COLO829 (cell line): ENCODE measurements around the gene FAM111A.
"Not testable (repeated sequence)": the region's sequence is repeated elsewhere in the genome, so short reads cannot be mapped to it uniquely, and the experiment has no call there.

Experiments
- DNase-seq: peaks from one replicate; pipeline ENCODE4 v3.0.0; 2012; ENCODE audit warnings: low spot score

Gene FAM111A, protein sequence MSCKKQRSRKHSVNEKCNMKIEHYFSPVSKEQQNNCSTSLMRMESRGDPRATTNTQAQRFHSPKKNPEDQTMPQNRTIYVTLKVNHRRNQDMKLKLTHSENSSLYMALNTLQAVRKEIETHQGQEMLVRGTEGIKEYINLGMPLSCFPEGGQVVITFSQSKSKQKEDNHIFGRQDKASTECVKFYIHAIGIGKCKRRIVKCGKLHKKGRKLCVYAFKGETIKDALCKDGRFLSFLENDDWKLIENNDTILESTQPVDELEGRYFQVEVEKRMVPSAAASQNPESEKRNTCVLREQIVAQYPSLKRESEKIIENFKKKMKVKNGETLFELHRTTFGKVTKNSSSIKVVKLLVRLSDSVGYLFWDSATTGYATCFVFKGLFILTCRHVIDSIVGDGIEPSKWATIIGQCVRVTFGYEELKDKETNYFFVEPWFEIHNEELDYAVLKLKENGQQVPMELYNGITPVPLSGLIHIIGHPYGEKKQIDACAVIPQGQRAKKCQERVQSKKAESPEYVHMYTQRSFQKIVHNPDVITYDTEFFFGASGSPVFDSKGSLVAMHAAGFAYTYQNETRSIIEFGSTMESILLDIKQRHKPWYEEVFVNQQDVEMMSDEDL

DNA sequence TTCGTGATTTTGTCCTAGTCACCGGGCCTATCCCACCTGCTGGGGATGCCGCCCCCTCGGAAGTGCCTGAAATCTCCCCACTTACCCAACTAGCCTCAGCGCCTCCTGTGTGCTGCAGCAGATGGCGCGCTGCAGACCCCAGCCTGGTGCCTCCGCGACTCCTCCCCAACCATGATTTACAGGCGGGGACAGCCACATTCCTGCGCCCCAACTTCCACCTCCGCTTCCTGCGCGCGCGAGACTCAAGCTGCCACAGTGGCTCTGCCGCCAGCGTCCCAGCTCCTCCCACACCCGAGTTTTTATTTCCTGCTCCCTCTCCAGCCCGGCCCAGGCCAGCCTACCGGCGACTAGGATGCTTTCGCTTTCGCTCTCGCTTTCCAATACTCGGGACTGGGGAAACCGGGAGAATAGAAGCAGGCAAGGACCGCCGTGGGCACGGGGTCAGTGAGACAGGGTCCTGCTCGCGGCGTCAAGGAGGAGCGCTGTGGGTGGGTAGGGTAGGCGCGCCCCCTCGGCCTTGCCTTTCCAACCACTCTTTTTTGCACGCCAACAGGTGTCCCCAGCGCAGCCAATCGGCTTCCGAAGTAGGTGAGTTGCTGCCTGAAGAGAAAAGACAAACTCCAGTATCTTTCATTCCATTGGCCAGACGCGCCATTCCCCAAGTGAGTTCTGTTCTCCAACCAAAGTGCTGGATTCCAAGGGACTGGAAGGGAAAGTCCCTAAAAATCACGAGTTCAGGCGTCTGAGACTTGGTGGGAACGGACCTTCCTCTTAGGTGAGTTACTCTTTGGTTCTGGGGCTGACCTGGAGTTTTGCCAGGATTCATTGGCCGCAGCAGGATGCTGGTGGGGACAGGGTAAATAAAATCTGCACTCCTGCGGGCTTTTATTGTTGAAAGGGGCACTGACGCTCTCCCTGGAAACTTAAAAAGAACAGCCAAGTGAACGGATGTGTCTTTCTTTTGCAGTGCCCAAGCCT lies at the start of gene FAM111A:
Gene FAM111A (plus strand): TSS at position 327 of the 978 bp plus-strand sequence. CDS start 6,017 bp downstream, outside the sequence.
- peak; percentile 82 for DNase-seq

DNA sequence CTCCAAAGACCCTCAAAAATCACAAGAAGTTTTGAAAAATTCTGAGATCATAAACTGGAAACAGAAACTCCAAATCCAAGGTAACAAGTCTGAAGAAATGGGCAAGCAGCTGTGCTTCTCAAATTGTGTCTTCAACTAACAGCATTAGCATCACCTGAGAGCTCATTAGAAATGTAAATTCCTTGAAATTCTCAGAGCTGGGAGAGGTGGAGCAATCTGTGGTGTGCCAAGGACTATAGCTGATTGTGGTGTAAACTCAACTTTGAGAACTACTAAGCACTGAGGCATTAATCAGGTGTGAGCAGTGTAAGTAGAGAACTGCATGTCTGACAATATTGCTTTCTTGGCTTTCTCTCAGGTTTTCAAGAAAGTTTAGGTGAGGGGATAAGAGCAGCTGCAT lies 49.1 kb upstream of the FAM111A start:
- not testable (repeated sequence) for DNase-seq

DNA sequence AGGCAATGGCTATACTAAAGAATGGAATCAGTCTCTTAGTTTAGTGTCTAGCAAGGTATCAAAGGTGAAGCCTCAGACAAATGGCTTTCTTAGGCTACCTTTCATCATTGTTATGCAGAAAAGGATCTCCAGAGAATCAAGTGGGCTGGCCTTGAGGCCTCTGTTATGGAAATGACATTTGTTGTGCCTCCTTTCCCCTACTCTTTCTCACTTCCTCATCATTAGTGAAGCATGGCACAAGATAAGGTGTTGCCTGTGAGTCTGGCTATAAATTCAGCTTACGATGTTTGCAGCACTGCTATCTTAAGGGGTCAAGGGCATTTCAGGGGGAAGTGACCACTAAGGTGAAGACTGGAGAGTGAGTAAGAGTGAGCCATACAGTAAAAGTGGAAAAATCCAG lies 47.4 kb upstream of the FAM111A start:
- DNase-seq = not testable (repeated sequence)

DNA sequence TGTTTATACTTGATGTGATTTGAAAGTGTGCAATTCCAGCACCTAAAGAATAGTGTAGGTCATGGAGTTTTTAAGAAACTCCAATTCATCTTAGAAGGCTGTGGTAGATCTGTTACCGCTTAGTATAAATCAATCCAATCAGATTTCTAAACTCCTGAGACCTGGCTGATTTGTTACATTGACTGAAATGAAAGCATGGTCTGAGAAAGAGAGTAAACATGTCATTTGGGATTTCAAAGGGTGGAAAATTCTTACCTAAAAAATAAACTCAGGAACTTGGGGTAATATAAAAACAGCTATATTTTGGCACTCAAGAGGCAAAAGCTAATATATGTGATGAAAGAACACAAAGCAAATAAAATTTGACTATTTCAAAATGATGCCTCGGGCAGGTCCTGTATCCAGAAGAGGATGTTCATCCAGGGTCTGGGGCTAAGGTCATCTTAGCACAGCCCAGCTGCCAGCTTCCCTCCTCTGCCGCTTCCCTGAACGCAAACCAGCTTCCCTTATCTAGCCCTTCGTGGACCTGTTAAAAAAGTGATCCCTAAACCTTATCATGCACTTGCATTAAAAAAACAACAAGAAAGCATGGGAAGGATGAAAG lies 46.6 kb upstream of the FAM111A start:
- DNase-seq = not testable (repeated sequence)

DNA sequence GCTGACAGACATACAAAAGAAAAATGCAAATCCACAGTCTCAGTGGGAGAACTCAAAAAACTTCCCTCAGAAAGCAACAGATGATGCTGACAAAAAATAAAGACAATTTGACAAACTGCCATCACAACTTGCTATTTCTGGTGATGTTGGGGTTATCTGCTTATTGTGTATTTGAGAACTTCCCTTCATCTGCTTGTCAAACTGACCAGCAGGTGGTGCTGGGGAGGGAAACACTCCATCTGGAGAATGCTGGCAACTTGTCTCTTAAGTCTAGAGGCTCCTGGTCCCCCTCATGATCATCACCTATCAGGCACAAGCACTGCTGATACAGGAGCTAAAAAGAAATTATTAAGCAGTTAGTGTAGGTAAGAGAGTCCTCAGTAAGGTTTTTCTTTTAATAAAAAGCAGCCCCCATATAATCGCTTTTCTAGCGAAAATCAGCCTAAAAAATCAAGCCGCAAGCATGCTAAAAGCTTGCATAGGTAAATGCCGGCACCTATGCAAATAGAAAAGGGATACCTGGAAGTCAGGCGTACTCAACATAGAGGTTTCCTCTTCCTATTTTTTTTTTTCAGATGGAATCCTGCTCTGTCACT lies 45.4 kb upstream of the FAM111A start:
- DNase-seq = peak; percentile 22

DNA sequence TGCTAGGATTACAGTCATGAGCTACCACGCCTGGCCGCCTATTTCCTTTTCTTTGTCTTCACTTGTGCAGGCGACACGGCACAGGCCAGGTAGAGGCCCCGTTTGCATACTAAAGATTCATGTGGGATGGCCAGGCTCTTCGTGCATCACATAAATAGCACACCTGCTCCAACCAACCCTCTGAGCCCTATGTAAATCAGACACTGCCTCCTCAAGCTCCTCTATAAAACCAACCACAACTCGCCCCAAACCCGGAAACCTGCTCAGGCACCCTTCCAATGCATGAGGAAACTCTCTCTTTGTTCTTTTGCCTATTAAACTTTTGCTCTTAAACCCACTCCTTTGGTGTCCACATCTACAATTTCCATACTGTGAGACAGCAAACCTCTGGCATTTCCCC lies 44.7 kb upstream of the FAM111A start:
- not testable (repeated sequence) for DNase-seq

DNA sequence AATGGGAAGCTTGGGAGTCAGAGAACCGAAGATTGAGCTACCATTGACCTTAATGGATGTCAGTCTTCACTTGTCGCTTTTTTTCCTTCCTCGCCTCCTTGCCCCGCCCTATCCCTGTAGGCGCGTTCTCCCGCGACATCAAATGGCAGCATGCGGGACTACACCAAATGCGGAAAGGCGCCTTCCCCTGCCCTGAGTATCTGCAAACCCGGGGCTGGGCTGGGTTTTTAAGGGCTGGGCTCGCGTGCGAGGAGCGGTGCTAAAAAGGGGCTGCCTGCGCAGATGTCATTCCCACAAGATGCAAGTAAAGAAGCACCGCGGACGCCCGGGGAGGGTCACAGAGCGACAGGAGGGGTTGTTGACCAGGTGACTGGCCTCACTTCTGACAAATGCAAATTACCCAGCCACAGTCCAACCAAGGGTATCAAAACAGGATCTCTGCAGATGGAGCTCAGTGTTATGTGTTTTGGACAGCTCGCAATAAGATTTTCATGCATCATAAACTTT lies 40.3 kb upstream of the FAM111A start:
- peak; percentile 0 for DNase-seq

DNA sequence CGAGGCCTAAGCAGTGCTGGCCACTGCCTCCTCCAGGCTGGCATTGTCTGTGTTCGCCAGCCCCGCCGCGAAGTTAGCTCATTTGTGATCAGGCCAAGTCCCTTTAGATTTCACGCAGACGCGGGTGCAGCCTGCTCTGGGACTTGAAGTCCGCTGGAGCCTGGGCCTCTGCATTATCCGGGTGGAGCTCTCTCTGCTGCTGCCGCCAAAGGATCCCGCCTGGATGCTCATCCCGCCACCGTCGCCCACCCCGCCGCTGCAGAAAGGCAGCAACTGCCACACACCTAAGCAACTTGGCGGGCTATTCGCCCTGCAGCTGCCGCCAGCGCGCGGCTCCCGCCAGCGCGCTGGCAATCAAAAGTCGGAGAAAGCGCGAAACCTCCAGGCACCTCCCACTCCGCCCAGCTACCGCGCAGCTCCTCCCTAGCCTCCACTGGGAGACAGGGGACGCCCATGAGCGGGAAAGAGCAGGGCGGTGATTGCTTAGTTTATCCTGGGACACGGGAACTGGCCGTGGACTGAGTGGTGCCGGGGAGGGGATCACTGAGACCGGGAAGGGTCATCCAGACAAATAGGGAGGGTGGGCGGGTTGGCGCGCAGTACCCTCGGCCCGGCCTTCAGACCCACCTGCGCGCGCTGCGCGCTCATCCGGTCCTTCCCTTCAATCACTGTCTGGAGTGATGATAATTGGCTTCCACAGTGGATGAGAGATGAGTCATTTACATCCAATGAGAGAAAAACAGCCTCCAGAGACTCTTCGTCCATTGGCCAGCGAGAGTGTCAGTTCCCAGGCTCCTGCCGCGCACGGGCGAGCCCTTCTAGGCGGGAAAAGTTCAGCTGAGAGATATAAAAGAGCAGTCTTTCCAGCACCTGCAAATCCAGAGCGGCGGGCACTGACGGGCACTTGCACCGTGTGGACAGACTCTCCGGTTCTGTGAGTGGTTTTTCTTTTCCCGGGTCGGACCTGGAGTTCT lies 36.0 kb upstream of the FAM111A start, which contains the start of gene FAM111B:
Gene FAM111B (plus strand): TSS at position 875 of the 974 bp plus-strand sequence. CDS start 2,389 bp downstream, outside the sequence.
- DNase-seq = peak; percentile 34

DNA sequence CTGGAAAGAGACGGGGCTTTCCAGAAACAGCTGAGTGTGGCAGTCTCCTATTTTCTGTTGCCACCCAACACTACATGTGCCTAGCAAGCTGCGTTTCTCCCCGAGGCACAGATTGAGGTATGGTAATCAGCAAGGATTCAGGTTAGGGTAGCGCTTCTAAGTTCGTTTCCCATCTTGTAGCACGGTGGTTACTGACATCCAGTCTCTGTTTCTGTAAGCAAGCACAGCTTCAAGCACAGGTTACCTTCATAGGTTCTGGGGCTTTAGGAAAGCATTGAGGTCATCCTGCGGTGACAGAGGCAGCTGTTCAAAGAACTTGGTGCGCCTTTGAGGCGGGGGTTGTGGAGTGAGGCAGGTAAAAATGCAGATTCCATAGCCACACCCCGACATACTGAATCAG lies 34.9 kb upstream of the FAM111A start:
- DNase-seq = not testable (repeated sequence)

DNA sequence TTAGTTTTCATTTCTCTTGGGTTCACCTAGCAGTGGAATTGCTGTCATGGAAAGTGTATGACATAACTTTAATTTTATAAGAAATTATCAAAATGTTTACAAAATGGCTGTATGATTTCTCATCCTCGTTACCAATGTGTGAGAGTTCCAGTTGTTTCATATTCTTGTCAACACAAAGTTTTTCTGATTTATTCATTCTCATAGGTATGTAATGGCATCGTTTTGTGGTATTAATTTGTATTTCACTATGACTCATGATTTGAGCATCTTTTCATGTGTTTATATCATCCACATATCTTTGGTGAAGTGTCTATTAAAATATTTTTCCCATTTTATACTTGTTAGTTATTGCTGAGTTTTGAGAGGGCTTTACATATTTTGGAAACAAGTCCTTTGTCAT lies 30.2 kb upstream of the FAM111A start:
- no peak for DNase-seq

DNA sequence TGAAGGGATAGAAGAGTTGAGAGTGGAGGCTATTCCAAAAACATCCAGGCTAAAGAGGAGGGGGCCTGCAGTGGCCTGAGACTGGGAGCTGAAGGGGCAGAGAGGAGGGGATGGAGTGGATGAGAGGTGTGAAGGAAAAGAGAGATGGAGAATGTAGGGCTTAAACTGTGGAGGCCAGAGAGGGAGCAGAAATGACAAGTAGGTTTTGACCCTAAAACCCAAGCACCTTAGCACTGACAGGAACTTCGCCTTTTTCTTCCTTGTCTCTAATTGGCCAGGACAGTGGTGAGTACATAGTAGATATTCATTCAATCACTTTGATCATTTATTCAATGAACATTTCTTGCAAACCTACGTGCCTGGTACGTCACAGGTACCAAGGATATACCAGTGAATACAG lies 28.3 kb upstream of the FAM111A start:
- no peak for DNase-seq

DNA sequence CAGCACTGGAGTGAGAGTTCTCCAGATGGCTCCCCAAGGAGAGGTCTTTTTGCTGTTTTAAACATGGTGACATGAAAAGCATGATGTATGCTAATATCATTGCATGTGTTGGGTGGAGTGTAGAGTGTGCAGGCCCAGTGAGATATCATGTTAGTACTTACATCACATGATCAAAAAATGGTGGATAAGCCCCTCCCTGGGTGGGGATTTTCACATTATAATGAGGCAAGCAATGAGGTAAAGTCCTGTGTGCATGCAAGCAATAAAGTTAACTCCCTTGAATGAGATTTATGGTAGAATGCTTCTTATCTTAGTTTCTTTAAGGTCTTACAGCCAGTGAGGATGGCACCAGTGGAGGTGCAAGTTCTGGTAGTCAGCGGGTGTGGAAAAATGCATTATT lies 27.1 kb upstream of the FAM111A start:
- no peak for DNase-seq

DNA sequence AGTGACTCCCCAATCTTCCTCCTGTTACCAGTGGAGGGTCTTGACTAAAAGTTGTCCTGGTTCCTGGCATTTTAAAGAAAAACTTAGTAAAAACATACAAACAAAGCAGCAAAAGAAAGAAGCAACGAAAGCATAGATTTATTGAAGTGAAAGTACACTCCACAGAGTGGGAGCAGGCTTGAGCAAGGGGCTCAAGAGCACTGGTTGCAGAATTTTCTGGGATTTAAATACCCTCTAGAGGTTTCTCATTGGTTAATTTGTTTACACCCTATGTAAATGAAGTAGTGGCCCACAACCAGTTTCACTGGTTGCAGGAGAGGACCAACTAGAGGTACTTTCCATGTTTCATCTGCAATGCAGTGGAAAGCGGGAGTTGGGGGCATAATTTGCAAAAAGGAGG lies 24.9 kb upstream of the FAM111A start:
- DNase-seq = no peak

DNA sequence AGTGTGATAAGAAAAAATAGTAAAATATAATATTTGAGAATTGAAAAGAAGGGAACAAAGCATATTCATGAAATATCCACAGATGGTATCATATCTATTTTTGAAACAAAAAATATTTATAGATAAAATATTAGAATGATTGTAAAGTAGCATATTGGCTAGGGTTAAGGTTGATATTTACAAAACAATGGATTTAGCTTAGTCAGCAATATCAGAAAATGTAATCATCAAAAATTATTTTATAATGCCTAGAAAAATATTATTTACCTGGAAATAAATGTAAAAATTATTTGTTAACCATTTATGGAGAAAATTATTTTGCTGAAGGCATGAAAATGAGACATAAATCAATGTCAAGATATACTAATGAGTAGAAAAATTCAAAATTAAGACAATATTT lies 22.8 kb upstream of the FAM111A start:
- no peak for DNase-seq

DNA sequence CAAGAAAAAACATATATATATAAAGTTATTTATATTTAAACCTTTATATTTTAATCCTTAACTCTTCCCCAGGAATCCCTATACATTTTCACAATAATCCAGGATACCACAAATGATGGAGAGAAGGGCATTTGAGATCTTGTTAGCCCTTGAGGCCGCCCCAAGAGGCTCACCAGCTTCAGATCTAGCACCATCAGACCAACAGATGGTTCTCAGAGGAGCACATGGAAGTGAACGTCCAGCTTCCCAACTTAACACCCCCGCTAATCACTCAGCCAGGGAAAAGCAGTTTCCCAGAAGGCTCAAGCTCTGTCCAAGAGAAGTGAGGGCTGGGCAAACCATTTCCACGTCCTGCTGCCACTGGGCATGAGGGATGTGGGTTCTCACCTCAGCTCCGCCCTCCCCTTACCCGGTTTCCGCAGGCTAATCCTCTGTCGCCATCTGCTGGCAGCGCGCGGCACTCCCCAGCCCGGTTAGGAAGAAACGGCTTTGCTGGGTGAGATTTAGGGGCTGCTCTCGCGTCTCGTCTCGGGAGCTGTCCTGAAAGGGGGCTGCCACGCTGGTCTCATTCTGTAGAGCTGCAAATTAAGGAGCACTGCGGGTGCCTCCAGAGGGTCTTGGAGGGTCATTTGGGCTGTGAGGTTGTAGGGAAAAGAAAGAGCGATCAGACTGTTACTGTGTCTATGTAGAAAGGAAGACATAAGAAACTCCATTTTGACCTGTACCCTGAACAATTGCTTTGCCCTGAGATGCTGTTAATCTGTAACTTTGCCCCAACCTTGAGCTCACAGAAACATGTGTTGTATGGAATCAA lies 6.8 kb upstream of the FAM111A start:
- peak; percentile 54 for DNase-seq

DNA sequence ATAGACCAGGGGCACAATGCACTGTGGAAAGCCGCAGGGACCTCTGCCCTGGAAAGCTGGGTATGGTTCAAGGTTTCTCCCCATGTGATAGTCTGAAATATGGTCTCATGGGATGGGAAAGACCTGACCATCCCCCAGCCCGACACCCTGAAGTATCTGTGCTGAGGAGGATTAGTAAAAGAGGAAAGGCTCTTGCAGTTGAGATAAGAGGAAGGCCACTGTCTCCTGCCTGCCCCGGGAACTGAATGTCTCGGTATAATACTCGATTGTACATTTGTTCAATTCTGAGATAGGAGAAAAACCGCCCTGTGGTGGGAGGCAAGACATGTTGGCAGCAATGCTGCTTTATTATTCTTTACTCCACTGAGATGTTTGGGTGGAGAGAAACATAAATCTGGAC lies 6.1 kb upstream of the FAM111A start:
- not testable (repeated sequence) for DNase-seq

DNA sequence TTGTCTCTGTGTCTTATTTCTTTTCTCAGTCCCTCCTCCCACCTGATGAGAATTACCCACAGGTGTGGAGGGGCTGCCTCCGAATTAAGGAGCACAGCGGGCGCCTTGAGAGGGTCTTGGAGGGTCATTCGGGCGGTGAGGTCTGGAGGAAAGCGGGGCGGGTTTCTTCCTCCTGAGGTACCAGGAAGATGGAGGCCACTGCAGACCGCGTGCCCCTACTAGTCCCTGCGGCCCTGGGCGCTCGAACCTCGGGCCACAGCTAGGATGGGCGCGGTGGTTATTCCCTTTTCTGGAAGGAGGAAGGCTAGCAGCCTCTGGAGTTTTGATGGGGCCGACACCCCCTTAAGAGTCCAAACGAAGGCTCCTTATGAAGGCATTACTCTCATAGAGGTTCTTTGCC lies 5.5 kb upstream of the FAM111A start:
- DNase-seq = no peak

DNA sequence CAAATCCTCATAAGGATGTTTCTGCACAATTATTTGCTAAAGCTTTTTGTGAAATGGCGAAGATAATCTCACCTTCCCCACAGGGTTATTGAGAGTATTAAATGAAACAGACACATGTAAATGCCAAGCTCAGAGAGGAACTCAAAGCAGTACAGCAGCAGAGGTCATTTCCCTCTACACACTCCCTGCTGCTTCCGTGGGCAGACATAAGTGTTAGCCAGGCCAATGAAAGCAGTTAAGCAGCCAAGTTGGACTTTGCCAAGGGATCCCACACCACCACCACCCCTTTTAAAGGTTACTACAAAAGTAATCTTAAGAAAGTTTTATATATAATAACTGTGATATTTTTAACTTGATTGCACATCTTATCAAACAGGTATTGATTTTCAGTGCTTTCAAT lies 4.0 kb upstream of the FAM111A start:
- DNase-seq = no peak

DNA sequence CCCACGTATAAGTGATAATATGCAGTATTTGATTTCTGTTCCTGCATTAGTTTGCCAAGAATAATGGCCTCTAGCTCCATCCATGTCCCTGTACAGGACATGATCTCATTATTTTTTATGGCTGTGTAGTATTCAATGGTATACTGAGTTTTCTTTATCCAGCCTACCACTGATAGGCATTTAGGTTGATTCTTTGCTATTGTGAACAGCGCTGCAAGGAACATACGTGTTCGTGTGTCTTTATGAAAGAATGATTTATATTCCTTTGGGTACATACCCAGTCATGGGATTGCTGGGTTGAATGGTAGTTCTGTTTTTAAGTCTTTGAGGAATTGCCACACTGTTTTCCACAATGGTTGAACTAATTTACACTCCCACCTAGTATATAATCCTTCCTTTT lies 1.5 kb upstream of the FAM111A start:
- DNase-seq = no peak
